Esophagus muscularis mucosa (tissue), 3 donors: ENCODE data around the gene TRIM5.

Experiments
- POLR2A ChIP-seq: fragments of 450-650 bp; IDR thresholded peaks from one replicate; pipeline ENCODE4 v1.6.1; 2017; ENCODE audit warnings: antibody characterized with exemption, moderate library complexity, mild to moderate bottlenecking, low read depth
- TF ChIP-seq, protein P1 (sequence below), 3 experiments: fragments of 200-600 bp in 2 of 3; fragments of 450-650 bp in 1 of 3; sonication (generic) in 2 of 3; IDR thresholded peaks; one replicate each; pipeline ENCODE4 v1.5.1; 2017 to 2019; ENCODE audit warnings: antibody characterized with exemption in 3 of 3, mild to moderate bottlenecking in 2 of 3, moderate library complexity in 1 of 3

DNA sequence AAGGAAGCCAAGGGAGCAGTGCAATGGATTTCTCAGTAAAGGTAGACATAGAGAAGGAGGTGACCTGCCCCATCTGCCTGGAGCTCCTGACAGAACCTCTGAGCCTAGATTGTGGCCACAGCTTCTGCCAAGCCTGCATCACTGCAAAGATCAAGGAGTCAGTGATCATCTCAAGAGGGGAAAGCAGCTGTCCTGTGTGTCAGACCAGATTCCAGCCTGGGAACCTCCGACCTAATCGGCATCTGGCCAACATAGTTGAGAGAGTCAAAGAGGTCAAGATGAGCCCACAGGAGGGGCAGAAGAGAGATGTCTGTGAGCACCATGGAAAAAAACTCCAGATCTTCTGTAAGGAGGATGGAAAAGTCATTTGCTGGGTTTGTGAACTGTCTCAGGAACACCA lies 11.3 kb upstream of the TRIM5 start:
- no peak for TF ChIP-seq POLR2A
- TF ChIP-seq, protein P1, sequence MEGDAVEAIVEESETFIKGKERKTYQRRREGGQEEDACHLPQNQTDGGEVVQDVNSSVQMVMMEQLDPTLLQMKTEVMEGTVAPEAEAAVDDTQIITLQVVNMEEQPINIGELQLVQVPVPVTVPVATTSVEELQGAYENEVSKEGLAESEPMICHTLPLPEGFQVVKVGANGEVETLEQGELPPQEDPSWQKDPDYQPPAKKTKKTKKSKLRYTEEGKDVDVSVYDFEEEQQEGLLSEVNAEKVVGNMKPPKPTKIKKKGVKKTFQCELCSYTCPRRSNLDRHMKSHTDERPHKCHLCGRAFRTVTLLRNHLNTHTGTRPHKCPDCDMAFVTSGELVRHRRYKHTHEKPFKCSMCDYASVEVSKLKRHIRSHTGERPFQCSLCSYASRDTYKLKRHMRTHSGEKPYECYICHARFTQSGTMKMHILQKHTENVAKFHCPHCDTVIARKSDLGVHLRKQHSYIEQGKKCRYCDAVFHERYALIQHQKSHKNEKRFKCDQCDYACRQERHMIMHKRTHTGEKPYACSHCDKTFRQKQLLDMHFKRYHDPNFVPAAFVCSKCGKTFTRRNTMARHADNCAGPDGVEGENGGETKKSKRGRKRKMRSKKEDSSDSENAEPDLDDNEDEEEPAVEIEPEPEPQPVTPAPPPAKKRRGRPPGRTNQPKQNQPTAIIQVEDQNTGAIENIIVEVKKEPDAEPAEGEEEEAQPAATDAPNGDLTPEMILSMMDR (IDR thresholded peaks at IDR 0.05) = no peak
